ENCODE data around the gene PTPRN2. TPM values are rescaled to one million over a fixed set of nuclear protein-coding genes. Genes with fewer than 3 reads are reported as not detected.

The PTPRN2 gene
- total RNA-seq, 1 experiment from 2014 or later, result 1.1 TPM

DNA sequence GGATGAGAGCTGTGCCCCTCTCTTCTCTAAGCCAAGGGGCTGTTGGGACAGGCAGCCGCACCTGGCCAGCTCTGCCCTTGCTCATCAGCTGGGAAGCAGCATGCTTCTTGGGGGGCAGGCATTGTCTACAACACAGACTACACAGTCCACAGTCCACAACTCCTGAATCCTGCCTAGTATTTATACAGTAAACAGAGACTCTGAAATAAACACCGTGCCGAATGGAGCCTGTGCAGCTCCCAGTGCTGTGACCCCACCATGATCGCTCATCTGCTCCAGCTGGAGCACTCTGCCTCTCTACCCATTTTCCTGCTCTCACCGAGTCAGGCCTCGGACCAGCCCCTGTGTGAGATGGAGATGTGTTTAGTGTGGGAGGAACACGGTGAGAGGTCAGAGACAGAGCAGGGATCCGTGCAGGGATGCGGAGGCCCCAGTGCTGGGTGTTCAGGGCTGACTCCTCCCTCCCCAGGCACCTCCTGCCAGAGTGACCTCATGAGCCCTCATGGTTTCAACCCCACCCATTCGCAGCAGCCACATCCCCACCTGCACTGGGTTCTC is 642.8 kb downstream of the PTPRN2 start:
- in situ Hi-C loops (cut with HindIII; ENCODE audit: low pct_unique_long_range_greater_than_20kb, low sequenced_read_pairs) (no loop called here), intact Hi-C loops (cut with micrococcal nuclease; ENCODE audit: unreplicated experiment) (no loop called here)
- Histone ChIP-seq H3K4me1 (ENCODE audit: control insufficient read depth, insufficient read depth, low read length) (no peaks in the 10 kb centered on the region), H3K36me3 (ENCODE audit: control insufficient read depth, insufficient read depth, low read length) (no peaks in the 10 kb centered on the region), H3K27me3 (ENCODE audit: control insufficient read depth, insufficient read depth, low read length) (no peaks in the 10 kb centered on the region), H3K27ac (ENCODE audit: low read length) (no peak overlapping the region), H3K9me3 (ENCODE audit: control insufficient read depth, insufficient read depth, low read depth, low read length) (peaks cover 14% of the 10 kb centered on the region; the same call in 1 of the 2 replicates), H3K4me3 (ENCODE audit: low read depth in 2 of 2, low read length in 2 of 2) (no peak overlapping the region)
- ChIA-PET CTCF (no interaction called here), POLR2A (no interaction called here)
- ATAC-seq (no peak), DNase-seq (ENCODE audit: low read depth, low spot score) (no peak)
- TF ChIP-seq SIN3A (IDR thresholded peaks at IDR 0.05; ENCODE audit: borderline replicate concordance, insufficient read depth, low read depth, low read length), result no peak
- TF ChIP-seq, protein P1, sequence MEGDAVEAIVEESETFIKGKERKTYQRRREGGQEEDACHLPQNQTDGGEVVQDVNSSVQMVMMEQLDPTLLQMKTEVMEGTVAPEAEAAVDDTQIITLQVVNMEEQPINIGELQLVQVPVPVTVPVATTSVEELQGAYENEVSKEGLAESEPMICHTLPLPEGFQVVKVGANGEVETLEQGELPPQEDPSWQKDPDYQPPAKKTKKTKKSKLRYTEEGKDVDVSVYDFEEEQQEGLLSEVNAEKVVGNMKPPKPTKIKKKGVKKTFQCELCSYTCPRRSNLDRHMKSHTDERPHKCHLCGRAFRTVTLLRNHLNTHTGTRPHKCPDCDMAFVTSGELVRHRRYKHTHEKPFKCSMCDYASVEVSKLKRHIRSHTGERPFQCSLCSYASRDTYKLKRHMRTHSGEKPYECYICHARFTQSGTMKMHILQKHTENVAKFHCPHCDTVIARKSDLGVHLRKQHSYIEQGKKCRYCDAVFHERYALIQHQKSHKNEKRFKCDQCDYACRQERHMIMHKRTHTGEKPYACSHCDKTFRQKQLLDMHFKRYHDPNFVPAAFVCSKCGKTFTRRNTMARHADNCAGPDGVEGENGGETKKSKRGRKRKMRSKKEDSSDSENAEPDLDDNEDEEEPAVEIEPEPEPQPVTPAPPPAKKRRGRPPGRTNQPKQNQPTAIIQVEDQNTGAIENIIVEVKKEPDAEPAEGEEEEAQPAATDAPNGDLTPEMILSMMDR (IDR thresholded peaks at IDR 0.05), result no peak
- no peak for TF ChIP-seq POLR2AphosphoS5 (IDR thresholded peaks at IDR 0.05; ENCODE audit: low read depth, low read length)
- TF ChIP-seq, protein P2, sequence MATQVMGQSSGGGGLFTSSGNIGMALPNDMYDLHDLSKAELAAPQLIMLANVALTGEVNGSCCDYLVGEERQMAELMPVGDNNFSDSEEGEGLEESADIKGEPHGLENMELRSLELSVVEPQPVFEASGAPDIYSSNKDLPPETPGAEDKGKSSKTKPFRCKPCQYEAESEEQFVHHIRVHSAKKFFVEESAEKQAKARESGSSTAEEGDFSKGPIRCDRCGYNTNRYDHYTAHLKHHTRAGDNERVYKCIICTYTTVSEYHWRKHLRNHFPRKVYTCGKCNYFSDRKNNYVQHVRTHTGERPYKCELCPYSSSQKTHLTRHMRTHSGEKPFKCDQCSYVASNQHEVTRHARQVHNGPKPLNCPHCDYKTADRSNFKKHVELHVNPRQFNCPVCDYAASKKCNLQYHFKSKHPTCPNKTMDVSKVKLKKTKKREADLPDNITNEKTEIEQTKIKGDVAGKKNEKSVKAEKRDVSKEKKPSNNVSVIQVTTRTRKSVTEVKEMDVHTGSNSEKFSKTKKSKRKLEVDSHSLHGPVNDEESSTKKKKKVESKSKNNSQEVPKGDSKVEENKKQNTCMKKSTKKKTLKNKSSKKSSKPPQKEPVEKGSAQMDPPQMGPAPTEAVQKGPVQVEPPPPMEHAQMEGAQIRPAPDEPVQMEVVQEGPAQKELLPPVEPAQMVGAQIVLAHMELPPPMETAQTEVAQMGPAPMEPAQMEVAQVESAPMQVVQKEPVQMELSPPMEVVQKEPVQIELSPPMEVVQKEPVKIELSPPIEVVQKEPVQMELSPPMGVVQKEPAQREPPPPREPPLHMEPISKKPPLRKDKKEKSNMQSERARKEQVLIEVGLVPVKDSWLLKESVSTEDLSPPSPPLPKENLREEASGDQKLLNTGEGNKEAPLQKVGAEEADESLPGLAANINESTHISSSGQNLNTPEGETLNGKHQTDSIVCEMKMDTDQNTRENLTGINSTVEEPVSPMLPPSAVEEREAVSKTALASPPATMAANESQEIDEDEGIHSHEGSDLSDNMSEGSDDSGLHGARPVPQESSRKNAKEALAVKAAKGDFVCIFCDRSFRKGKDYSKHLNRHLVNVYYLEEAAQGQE (IDR thresholded peaks at IDR 0.05; ENCODE audit: insufficient read depth in 1 of 2, low read depth in 2 of 2, low read length in 1 of 2), result no peak
- TF ChIP-seq TCF7L2 (IDR thresholded peaks at IDR 0.05; ENCODE audit: low read depth, low read length), result no peak
- no TSS peak for BruUV-seq (replicated peaks)

DNA sequence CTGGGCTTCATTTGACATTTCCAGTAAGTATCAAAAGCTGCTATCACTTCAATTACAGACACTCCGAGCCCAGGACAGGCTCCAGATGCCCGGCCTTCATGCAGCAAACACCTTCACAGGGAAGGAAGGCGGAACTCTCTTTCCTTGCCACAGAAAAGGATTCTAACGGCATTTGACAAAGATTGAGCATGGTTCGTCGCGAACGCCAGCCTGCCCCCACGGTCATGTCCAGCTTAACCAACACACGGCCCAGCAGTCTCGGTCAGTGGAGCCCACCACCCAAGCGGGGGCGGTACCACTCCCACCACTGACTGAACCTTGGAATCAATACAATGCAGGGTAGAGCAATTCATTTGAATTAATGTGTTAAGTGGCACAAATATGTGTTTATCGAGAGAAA is 643.6 kb downstream of the PTPRN2 start:
- H3K4me3 ChIP-seq (ENCODE audit: low read depth in 2 of 2, low read length in 2 of 2), result no peak overlapping the region
- POLR2A ChIA-PET, result no interaction called here
- no peak overlapping the region for H3K27ac ChIP-seq (ENCODE audit: low read length)
- in situ Hi-C loops (cut with HindIII; ENCODE audit: low pct_unique_long_range_greater_than_20kb, low sequenced_read_pairs), result no loop called here
- intact Hi-C loops (cut with micrococcal nuclease; ENCODE audit: unreplicated experiment), result no loop called here
- no peaks in the 10 kb centered on the region for H3K4me1 ChIP-seq (ENCODE audit: control insufficient read depth, insufficient read depth, low read length)
- H3K9me3 ChIP-seq (ENCODE audit: control insufficient read depth, insufficient read depth, low read depth, low read length), result peaks cover 14% of the 10 kb centered on the region; the same call in 1 of the 2 replicates
- no TSS peak for BruUV-seq (replicated peaks)
- H3K27me3 ChIP-seq (ENCODE audit: control insufficient read depth, insufficient read depth, low read length), result no peaks in the 10 kb centered on the region
- CTCF ChIA-PET, result interaction anchor here (0.7 kb wide), 1 partner anchor 1014 kb away, joined by 12 read pairs; no protein-coding TSS in a partner anchor
- ATAC-seq (no peak), DNase-seq (ENCODE audit: low read depth, low spot score) (no peak)
- TF ChIP-seq, protein P2 (IDR thresholded peaks at IDR 0.05; ENCODE audit: insufficient read depth in 1 of 2, low read depth in 2 of 2, low read length in 1 of 2), result no peak
- TF ChIP-seq, protein P1 (IDR thresholded peaks at IDR 0.05), result no peak
- TF ChIP-seq SIN3A (IDR thresholded peaks at IDR 0.05; ENCODE audit: borderline replicate concordance, insufficient read depth, low read depth, low read length) (no peak), TCF7L2 (IDR thresholded peaks at IDR 0.05; ENCODE audit: low read depth, low read length) (no peak), POLR2AphosphoS5 (IDR thresholded peaks at IDR 0.05; ENCODE audit: low read depth, low read length) (no peak)
- H3K36me3 ChIP-seq (ENCODE audit: control insufficient read depth, insufficient read depth, low read length), result no peaks in the 10 kb centered on the region
